ENCODE results near the gene EFNA4. TPM values are rescaled to one million over a fixed set of nuclear protein-coding genes. Genes with fewer than 3 reads are reported as not detected.

Gene EFNA4
- total and polyA plus RNA-seq, 9 of the 15 experiments (the other 6 are each of a cell fraction or from before 2014, with no cell fraction given) = 0.68 to 7.4 (median 6.1) TPM

DNA sequence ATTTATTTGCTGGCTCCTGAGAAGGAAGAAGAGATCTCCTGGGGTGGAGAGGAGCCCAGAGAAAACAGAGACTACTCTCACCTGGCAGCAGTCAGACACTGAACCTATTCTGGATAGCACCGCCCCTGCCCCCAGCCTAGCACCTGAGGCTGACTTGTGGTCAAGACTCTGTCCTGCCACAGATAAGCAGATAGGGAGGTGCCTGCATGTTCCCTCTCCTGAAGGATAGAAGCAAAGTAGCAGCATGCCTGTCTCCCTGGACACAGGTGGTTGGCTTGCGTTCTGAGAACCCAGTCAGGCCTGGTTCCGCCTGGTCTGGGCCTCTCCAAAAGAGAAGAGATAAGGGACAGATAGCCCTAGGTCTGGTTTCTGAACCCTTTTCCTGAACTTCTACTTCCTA lies 13.8 kb downstream of the EFNA4 start (continued):
- TF ChIP-seq, protein P1, sequence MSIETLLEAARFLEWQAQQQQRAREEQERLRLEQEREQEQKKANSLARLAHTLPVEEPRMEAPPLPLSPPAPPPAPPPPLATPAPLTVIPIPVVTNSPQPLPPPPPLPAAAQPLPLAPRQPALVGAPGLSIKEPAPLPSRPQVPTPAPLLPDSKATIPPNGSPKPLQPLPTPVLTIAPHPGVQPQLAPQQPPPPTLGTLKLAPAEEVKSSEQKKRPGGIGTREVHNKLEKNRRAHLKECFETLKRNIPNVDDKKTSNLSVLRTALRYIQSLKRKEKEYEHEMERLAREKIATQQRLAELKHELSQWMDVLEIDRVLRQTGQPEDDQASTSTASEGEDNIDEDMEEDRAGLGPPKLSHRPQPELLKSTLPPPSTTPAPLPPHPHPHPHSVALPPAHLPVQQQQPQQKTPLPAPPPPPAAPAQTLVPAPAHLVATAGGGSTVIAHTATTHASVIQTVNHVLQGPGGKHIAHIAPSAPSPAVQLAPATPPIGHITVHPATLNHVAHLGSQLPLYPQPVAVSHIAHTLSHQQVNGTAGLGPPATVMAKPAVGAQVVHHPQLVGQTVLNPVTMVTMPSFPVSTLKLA (conservative IDR thresholded peaks at IDR 0.05) = no peak
- no peak for TF ChIP-seq ZNF232 (CRISPR knock-in tag; IDR thresholded peaks at IDR 0.05)
- no peak for TF ChIP-seq SIN3A (IDR thresholded peaks at IDR 0.05; ENCODE audit: borderline replicate concordance in 2 of 2, control insufficient read depth in 1 of 2, low read depth in 2 of 2, low read length in 2 of 2)
- TF ChIP-seq SLC30A9 (CRISPR knock-in tag; IDR thresholded peaks at IDR 0.05) = no peak
- no peak for TF ChIP-seq MBD2 (IDR thresholded peaks at IDR 0.05; ENCODE audit: borderline replicate concordance, low read depth)
- TF ChIP-seq PHB (CRISPR knock-in tag; IDR thresholded peaks at IDR 0.05) = no peak
- no peak for TF ChIP-seq ERF (CRISPR knock-in tag; IDR thresholded peaks at IDR 0.05)
- no peak for TF ChIP-seq NR3C1 (CRISPR knock-in tag; IDR thresholded peaks at IDR 0.05)
- TF ChIP-seq, protein P2, sequence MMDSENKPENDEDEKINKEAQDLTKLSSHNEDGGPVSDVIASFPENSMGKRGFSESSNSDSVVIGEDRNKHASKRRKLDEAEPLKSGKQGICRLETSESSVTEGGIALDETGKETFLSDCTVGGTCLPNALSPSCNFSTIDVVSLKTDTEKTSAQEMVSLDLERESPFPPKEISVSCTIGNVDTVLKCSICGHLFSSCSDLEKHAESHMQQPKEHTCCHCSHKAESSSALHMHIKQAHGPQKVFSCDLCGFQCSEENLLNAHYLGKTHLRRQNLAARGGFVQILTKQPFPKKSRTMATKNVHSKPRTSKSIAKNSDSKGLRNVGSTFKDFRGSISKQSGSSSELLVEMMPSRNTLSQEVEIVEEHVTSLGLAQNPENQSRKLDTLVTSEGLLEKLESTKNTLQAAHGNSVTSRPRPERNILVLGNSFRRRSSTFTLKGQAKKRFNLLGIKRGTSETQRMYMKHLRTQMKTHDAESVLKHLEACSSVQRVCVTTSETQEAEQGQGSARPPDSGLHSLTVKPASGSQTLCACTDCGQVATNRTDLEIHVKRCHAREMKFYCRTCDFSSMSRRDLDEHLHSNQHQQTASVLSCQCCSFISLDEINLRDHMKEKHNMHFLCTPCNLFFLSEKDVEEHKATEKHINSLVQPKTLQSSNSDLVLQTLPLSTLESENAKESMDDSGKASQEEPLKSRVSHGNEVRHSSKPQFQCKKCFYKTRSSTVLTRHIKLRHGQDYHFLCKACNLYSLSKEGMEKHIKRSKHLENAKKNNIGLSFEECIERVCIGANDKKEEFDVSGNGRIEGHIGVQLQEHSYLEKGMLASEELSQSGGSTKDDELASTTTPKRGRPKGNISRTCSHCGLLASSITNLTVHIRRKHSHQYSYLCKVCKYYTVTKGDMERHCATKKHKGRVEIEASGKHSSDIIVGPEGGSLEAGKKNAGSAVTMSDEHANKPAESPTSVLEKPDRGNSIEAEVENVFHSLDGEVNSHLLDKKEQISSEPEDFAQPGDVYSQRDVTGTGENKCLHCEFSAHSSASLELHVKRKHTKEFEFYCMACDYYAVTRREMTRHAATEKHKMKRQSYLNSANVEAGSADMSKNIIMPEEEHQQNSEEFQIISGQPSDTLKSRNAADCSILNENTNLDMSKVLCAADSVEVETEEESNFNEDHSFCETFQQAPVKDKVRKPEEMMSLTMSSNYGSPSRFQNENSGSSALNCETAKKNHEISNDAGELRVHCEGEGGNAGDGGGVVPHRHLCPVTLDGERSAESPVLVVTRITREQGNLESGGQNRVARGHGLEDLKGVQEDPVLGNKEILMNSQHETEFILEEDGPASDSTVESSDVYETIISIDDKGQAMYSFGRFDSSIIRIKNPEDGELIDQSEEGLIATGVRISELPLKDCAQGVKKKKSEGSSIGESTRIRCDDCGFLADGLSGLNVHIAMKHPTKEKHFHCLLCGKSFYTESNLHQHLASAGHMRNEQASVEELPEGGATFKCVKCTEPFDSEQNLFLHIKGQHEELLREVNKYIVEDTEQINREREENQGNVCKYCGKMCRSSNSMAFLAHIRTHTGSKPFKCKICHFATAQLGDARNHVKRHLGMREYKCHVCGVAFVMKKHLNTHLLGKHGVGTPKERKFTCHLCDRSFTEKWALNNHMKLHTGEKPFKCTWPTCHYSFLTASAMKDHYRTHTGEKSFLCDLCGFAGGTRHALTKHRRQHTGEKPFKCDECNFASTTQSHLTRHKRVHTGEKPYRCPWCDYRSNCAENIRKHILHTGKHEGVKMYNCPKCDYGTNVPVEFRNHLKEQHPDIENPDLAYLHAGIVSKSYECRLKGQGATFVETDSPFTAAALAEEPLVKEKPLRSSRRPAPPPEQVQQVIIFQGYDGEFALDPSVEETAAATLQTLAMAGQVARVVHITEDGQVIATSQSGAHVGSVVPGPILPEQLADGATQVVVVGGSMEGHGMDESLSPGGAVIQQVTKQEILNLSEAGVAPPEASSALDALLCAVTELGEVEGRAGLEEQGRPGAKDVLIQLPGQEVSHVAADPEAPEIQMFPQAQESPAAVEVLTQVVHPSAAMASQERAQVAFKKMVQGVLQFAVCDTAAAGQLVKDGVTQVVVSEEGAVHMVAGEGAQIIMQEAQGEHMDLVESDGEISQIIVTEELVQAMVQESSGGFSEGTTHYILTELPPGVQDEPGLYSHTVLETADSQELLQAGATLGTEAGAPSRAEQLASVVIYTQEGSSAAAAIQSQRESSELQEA (IDR thresholded peaks at IDR 0.05; ENCODE audit: low read depth) = no peak
- TF ChIP-seq, protein P3, sequence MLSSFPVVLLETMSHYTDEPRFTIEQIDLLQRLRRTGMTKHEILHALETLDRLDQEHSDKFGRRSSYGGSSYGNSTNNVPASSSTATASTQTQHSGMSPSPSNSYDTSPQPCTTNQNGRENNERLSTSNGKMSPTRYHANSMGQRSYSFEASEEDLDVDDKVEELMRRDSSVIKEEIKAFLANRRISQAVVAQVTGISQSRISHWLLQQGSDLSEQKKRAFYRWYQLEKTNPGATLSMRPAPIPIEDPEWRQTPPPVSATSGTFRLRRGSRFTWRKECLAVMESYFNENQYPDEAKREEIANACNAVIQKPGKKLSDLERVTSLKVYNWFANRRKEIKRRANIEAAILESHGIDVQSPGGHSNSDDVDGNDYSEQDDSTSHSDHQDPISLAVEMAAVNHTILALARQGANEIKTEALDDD (IDR thresholded peaks at IDR 0.05) = no peak; the same call in 1 of the 2 replicates
- TF ChIP-seq RB1 (IDR thresholded peaks at IDR 0.05; ENCODE audit: low read depth) = no peak
- no peak for TF ChIP-seq ZNF23 (CRISPR knock-in tag; IDR thresholded peaks at IDR 0.05)
- no peak for TF ChIP-seq ZNF3 (CRISPR knock-in tag; IDR thresholded peaks at IDR 0.05)
- TF ChIP-seq MECOM (CRISPR knock-in tag; IDR thresholded peaks at IDR 0.05) = no peak
- no peak for TF ChIP-seq BRD4 (IDR thresholded peaks at IDR 0.05)
- peak; percentile 78 for TF ChIP-seq CBFA2T3 (IDR thresholded peaks at IDR 0.05)
- TF ChIP-seq, protein P4, sequence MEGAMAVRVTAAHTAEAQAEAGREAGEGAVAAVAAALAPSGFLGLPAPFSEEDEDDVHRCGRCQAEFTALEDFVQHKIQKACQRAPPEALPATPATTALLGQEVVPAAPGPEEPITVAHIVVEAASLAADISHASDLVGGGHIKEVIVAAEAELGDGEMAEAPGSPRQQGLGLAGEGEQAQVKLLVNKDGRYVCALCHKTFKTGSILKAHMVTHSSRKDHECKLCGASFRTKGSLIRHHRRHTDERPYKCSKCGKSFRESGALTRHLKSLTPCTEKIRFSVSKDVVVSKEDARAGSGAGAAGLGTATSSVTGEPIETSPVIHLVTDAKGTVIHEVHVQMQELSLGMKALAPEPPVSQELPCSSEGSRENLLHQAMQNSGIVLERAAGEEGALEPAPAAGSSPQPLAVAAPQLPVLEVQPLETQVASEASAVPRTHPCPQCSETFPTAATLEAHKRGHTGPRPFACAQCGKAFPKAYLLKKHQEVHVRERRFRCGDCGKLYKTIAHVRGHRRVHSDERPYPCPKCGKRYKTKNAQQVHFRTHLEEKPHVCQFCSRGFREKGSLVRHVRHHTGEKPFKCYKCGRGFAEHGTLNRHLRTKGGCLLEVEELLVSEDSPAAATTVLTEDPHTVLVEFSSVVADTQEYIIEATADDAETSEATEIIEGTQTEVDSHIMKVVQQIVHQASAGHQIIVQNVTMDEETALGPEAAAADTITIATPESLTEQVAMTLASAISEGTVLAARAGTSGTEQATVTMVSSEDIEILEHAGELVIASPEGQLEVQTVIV (CRISPR knock-in tag; IDR thresholded peaks at IDR 0.05; ENCODE audit: borderline replicate concordance) = no peak

Data from K562 (cell line).